H9 (cell line): Measurements from ENCODE around the gene SFMBT2. TPM values are rescaled to one million over a fixed set of nuclear protein-coding genes. Genes with fewer than 3 reads are reported as not detected.

Source experiments
- DNase-seq: peaks from one replicate; pipeline ENCODE4 v3.0.0-alpha.2; 2017
- H2AFZ ChIP-seq: one replicate; pipeline ENCODE4 v1.6.1; 2013; ENCODE audit warnings: mild to moderate bottlenecking, low read length, control low read depth, moderate library complexity
- H2AK5ac ChIP-seq: 2 replicates; pipeline ENCODE4 v1.6.1; 2013; ENCODE audit warnings: low read length, control low read depth, mixed read lengths; ENCODE audit not compliant: insufficient read length
- H2BK120ac ChIP-seq: one replicate; pipeline ENCODE4 v1.6.1; 2013; ENCODE audit warnings: low read depth, mild to moderate bottlenecking, low read length, control low read depth, inconsistent platforms; ENCODE audit not compliant: poor library complexity, severe bottlenecking
- H2BK12ac ChIP-seq: 2 replicates; pipeline ENCODE4 v1.6.1; 2013; ENCODE audit warnings: low read length, control low read depth, mixed read lengths, low read depth; ENCODE audit not compliant: insufficient read length
- H2BK15ac ChIP-seq: 2 replicates; pipeline ENCODE4 v1.6.1; 2013; ENCODE audit warnings: low read depth, low read length, control low read depth
- H2BK20ac ChIP-seq: one replicate; pipeline ENCODE4 v1.6.1; 2013; ENCODE audit warnings: low read depth, mild to moderate bottlenecking, low read length, control low read depth, inconsistent platforms; ENCODE audit not compliant: poor library complexity, severe bottlenecking
- H2BK5ac ChIP-seq: 2 replicates; pipeline ENCODE4 v1.6.1; 2013; ENCODE audit warnings: low read length, control low read depth, mixed read lengths; ENCODE audit not compliant: insufficient read length
- H3K14ac ChIP-seq: 2 replicates; pipeline ENCODE4 v1.6.1; 2013; ENCODE audit warnings: low read length, control low read depth; ENCODE audit not compliant: insufficient read depth
- H3K18ac ChIP-seq: 2 replicates; pipeline ENCODE4 v1.6.1; 2013; ENCODE audit warnings: low read depth, mild to moderate bottlenecking, mixed read lengths, low read length, control low read depth; ENCODE audit not compliant: insufficient read length
- H3K23ac ChIP-seq: 2 replicates; pipeline ENCODE4 v1.6.1; 2013; ENCODE audit warnings: low read length, control low read depth, mixed read lengths, low read depth; ENCODE audit not compliant: insufficient read length
- H3K23me2 ChIP-seq: 2 replicates; pipeline ENCODE4 v1.6.1; 2013; ENCODE audit warnings: low read depth, mild to moderate bottlenecking, mixed read lengths, low read length, control low read depth; ENCODE audit not compliant: insufficient read length, poor library complexity, severe bottlenecking
- H3K27ac ChIP-seq: 2 replicates; pipeline ENCODE4 v1.5.1; 2013; ENCODE audit warnings: low read length, control low read depth, mixed read lengths, low read depth; ENCODE audit not compliant: insufficient read length
- H3K27me3 ChIP-seq: 2 replicates; pipeline ENCODE4 v1.6.1; 2013; ENCODE audit warnings: low read length, control low read depth, inconsistent platforms; ENCODE audit not compliant: insufficient read depth
- H3K4ac ChIP-seq: 2 replicates; pipeline ENCODE4 v1.6.1; 2013; ENCODE audit warnings: low read depth, mild to moderate bottlenecking, control low read depth, inconsistent platforms, low read length, moderate library complexity
- H3K4me1 ChIP-seq: 2 replicates; pipeline ENCODE4 v1.6.1; 2013; ENCODE audit warnings: low read length, control low read depth, inconsistent platforms; ENCODE audit not compliant: insufficient read depth
- H3K4me2 ChIP-seq: 2 replicates; pipeline ENCODE4 v1.6.1; 2013; ENCODE audit warnings: low read length, control low read depth, mixed read lengths; ENCODE audit not compliant: insufficient read length, insufficient read depth
- H3K56ac ChIP-seq: 2 replicates; pipeline ENCODE4 v1.6.1; 2013; ENCODE audit warnings: low read depth, mild to moderate bottlenecking, mixed read lengths, low read length, control low read depth; ENCODE audit not compliant: insufficient read length
- H3K79me1 ChIP-seq: 2 replicates; pipeline ENCODE4 v1.6.1; 2013; ENCODE audit warnings: low read depth, mild to moderate bottlenecking, moderate library complexity, low read length, control low read depth, inconsistent platforms; ENCODE audit not compliant: insufficient read depth, poor library complexity, severe bottlenecking
- H3K79me2 ChIP-seq: 2 replicates; pipeline ENCODE4 v1.6.1; 2013; ENCODE audit warnings: low read length, control low read depth, inconsistent platforms; ENCODE audit not compliant: insufficient read depth
- H3K9ac ChIP-seq: 2 replicates; pipeline ENCODE4 v1.6.1; 2013; ENCODE audit warnings: low read length, control low read depth, mixed read lengths; ENCODE audit not compliant: insufficient read length; ENCODE audit errors: extremely low read depth
- H3K9me3 ChIP-seq: one replicate; pipeline ENCODE4 v1.6.1; 2013; ENCODE audit warnings: low read depth, low read length, inconsistent platforms; ENCODE audit not compliant: control insufficient read depth
- H3T11ph ChIP-seq: one replicate; pipeline ENCODE4 v1.6.1; 2013; ENCODE audit warnings: mild to moderate bottlenecking, low read length, control low read depth, inconsistent platforms
- H4K20me1 ChIP-seq: one replicate; pipeline ENCODE4 v1.6.1; 2013; ENCODE audit not compliant: control insufficient read depth, insufficient read length, insufficient read depth
- H4K5ac ChIP-seq: 2 replicates; pipeline ENCODE4 v1.6.1; 2013; ENCODE audit warnings: low read depth, mild to moderate bottlenecking, mixed read lengths, low read length, control low read depth; ENCODE audit not compliant: insufficient read length
- H4K8ac ChIP-seq: replicated peaks from 2 replicates; pipeline ENCODE4 v1.6.1; 2013; ENCODE audit warnings: low read length, control low read depth, mixed read lengths, low read depth; ENCODE audit not compliant: insufficient read length
- H4K91ac ChIP-seq: 2 replicates; pipeline ENCODE4 v1.6.1; 2013; ENCODE audit warnings: low read depth, mild to moderate bottlenecking, moderate library complexity, mixed read lengths, low read length, control low read depth; ENCODE audit not compliant: insufficient read length
- H3K27ac Mint-ChIP-seq, 3 experiments: 2 replicates in 2 of 3; 3 replicates in 1 of 3; pipeline ENCODE4 v1.8.0; 2020 to 2021; ENCODE audit warnings: mixed read lengths in 3 of 3, mild to moderate bottlenecking in 1 of 3, moderate library complexity in 1 of 3
- H3K27me3 Mint-ChIP-seq: 2 replicates; pipeline ENCODE4 v1.8.0; 2021; ENCODE audit warnings: low read depth, mild to moderate bottlenecking, moderate library complexity, mixed read lengths
- H3K36me3 Mint-ChIP-seq, 3 experiments: 2 replicates in 2 of 3; 3 replicates in 1 of 3; pipeline ENCODE4 v1.8.0; 2020 to 2021; ENCODE audit warnings: low read depth in 3 of 3, mixed read lengths in 3 of 3; ENCODE audit not compliant: insufficient read depth in 1 of 3
- H3K4me1 Mint-ChIP-seq, 2 experiments: 2 replicates each; pipeline ENCODE4 v1.8.0; 2020; ENCODE audit warnings: mixed read lengths in 2 of 2
- H3K4me3 Mint-ChIP-seq, 2 experiments: 2 replicates in 1 of 2; 3 replicates in 1 of 2; pipeline ENCODE4 v1.8.0; 2020 to 2021; ENCODE audit warnings: mild to moderate bottlenecking in 2 of 2, mixed read lengths in 2 of 2, moderate library complexity in 1 of 2
- H3K9me3 Mint-ChIP-seq, 2 experiments: 2 replicates in 1 of 2; 3 replicates in 1 of 2; pipeline ENCODE4 v1.8.0; 2020; ENCODE audit warnings: mild to moderate bottlenecking in 2 of 2, mixed read lengths in 2 of 2, moderate library complexity in 1 of 2
- CTCF ChIP-seq: fragments of 200-600 bp; sonication (generic); conservative IDR thresholded peaks from 3 replicates; pipeline ENCODE4 v1.8.0; 2021; ENCODE audit warnings: antibody characterized with exemption, mild to moderate bottlenecking
- WGBS: extraction: QIAGEN DNeasy Blood & Tissue Kit; methylation state at CpG from one replicate; pipeline ENCODE4 v1.1.7; 2013; ENCODE audit warnings: missing lambda C conversion rate, low lambda C conversion rate, mixed read lengths; ENCODE audit not compliant: insufficient read length; ENCODE audit errors: extremely low coverage; 5-methylcytosine and 5-hydroxymethylcytosine counted together
- total RNA-seq: library from RNA; stranded (reverse); gene quantifications from 2 replicates; pipeline ENCODE4 v1.2.1, GENCODE V29; 2021

SFMBT2 gene
- total RNA-seq, 1 experiment from 2014 or later: 5.3 TPM

GRCh38 chr10:7423521-7423920 is 12.7 kb upstream of the SFMBT2 start:
- DNase-seq: peak; percentile 46
- WGBS: no CpG with 5 or more reads among the region's 6 CpGs
- no peak overlapping the region for H4K8ac ChIP-seq
- no peaks in the 10 kb centered on the region for H3K79me1 ChIP-seq
- H3K9me3 ChIP-seq: no peaks in the 10 kb centered on the region
- H2BK120ac ChIP-seq: no peak overlapping the region
- H2BK15ac ChIP-seq: no peak overlapping the region
- H3K4me2 ChIP-seq: peak overlapping the region; percentile 45
- no peak overlapping the region for H3K27ac Mint-ChIP-seq
- H2BK5ac ChIP-seq: no peak overlapping the region
- H3K4ac ChIP-seq: no peak overlapping the region
- H3K4me1 Mint-ChIP-seq: peaks cover 38 to 42% of the 10 kb centered on the region in 2 experiments
- no peak overlapping the region for H3K18ac ChIP-seq
- peaks cover 0 to 6% of the 10 kb centered on the region in 2 experiments; a peak in 2 of 5 replicates for H3K9me3 Mint-ChIP-seq
- no peaks in the 10 kb centered on the region for H3K79me2 ChIP-seq
- peaks cover 56% of the 10 kb centered on the region for H3K27me3 Mint-ChIP-seq
- H3K36me3 Mint-ChIP-seq: 0 out of 7 replicates have a peak, but pooled peaks cover 0 to 6% (median 0%) of the 10 kb centered on the region in 3 experiments
- no peak overlapping the region for H3T11ph ChIP-seq
- H3K56ac ChIP-seq: no peak overlapping the region
- H2BK12ac ChIP-seq: no peak overlapping the region
- no peak overlapping the region for H2BK20ac ChIP-seq
- H3K14ac ChIP-seq: no peak overlapping the region
- H3K23me2 ChIP-seq: no peaks in the 10 kb centered on the region
- H4K20me1 ChIP-seq: no peaks in the 10 kb centered on the region
- peaks cover 7% of the 10 kb centered on the region for H3K4me1 ChIP-seq
- H4K5ac ChIP-seq: no peak overlapping the region
- H2AK5ac ChIP-seq: no peak overlapping the region
- no peak overlapping the region for H4K91ac ChIP-seq
- TF ChIP-seq CTCF: no peak
- no peak overlapping the region for H2AFZ ChIP-seq
- H3K27ac ChIP-seq: no peak overlapping the region
- H3K9ac ChIP-seq: no peak overlapping the region
- no peak overlapping the region for H3K23ac ChIP-seq
- H3K27me3 ChIP-seq: no peaks in the 10 kb centered on the region
- peak overlapping the region; percentile 31 to 64 for H3K4me3 Mint-ChIP-seq
